Measurements from ENCODE around the gene HCN3. TPM values are rescaled to one million over a fixed set of nuclear protein-coding genes. Genes with fewer than 3 reads are reported as not detected.

Gene HCN3
- total and polyA plus RNA-seq, 2 of the 13 experiments (the other 11 are each of a cell fraction or from before 2014, with no cell fraction given), result 2.4 to 10.2 TPM

DNA sequence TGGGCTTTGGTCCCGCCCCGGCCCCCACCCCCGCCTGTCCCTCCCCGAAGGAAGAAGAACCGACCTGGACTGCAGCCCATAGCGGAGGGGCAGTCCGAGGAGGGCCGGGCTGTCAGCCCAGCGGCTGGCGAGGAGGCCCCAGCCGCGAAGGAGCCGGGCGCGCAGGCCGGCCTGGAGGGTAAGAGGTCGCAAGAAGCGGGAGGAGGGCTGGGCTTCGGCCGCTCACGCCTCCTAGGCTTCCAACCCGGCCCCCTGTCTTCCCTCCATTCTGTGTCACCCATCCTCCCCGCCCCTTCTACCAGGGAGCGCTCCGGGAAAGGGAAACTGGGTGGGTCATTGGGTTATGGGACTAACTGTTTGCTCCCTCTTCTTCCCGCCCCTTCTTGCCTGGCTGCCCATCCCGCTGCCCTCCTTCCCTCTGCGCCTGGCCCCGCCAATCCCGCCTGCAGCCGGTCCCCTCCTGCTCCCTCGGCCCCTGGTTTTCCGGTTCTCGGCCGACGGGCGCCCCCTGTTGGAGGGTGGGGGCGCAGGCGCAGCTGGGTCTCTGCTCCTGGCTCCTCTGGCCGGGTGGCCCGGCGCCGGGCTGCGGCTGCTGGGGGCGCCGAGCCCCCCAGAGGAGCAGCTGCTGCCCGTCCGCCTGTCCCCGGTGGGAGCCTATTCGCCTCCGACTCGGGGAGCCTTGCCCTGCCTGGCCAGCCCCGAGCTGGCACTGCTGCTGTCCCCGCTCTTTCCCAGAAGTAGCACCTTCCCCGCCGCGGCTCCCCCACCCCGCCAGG, 45.9 kb downstream of the HCN3 start (continued):
- TF ChIP-seq ZBTB3 (CRISPR knock-in tag; IDR thresholded peaks at IDR 0.05; ENCODE audit: borderline replicate concordance, low read depth) (no peak), HIVEP1 (CRISPR knock-in tag; IDR thresholded peaks at IDR 0.05) (no peak), SIN3B (IDR thresholded peaks at IDR 0.05; ENCODE audit: low read length) (0 out of 2 replicates have a peak, but pooled peaks have one; percentile 52), SNAPC2 (CRISPR knock-in tag; IDR thresholded peaks at IDR 0.05) (no peak), ZNF367 (CRISPR knock-in tag; IDR thresholded peaks at IDR 0.05; ENCODE audit: borderline replicate concordance) (no peak), RAD51 (IDR thresholded peaks at IDR 0.05; ENCODE audit: borderline replicate concordance) (no peak), BHLHE40 (IDR thresholded peaks at IDR 0.05; ENCODE audit: low read length) (no peak), SRSF1 (optimal IDR thresholded peaks at IDR 0.05; ENCODE audit: low read depth, low read length) (peak; percentile 45), FOXC1 (CRISPR knock-in tag; IDR thresholded peaks at IDR 0.05; ENCODE audit: borderline replicate concordance) (no peak), ZNF34 (CRISPR knock-in tag; IDR thresholded peaks at IDR 0.05; ENCODE audit: borderline replicate concordance) (0 out of 2 replicates have a peak, but pooled peaks have one; percentile 24), HES4 (CRISPR knock-in tag; IDR thresholded peaks at IDR 0.05; ENCODE audit: borderline replicate concordance) (peak; percentile 62; the same call in 1 of the 2 replicates), GATAD2A (CRISPR knock-in tag; IDR thresholded peaks at IDR 0.05) (peak; percentile 58; the same call in 1 of the 2 replicates), ZNF816 (CRISPR knock-in tag; IDR thresholded peaks at IDR 0.05; ENCODE audit: borderline replicate concordance) (peak; percentile 24; the same call in 1 of the 2 replicates), SIX4 (CRISPR knock-in tag; IDR thresholded peaks at IDR 0.05) (no peak), ZNF205 (CRISPR knock-in tag; IDR thresholded peaks at IDR 0.05) (peak; percentile 55; the same call in 1 of the 2 replicates)
- TF ChIP-seq, protein P1, sequence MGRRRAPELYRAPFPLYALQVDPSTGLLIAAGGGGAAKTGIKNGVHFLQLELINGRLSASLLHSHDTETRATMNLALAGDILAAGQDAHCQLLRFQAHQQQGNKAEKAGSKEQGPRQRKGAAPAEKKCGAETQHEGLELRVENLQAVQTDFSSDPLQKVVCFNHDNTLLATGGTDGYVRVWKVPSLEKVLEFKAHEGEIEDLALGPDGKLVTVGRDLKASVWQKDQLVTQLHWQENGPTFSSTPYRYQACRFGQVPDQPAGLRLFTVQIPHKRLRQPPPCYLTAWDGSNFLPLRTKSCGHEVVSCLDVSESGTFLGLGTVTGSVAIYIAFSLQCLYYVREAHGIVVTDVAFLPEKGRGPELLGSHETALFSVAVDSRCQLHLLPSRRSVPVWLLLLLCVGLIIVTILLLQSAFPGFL (CRISPR knock-in tag; IDR thresholded peaks at IDR 0.05), result no peak
- TF ChIP-seq, protein P2, sequence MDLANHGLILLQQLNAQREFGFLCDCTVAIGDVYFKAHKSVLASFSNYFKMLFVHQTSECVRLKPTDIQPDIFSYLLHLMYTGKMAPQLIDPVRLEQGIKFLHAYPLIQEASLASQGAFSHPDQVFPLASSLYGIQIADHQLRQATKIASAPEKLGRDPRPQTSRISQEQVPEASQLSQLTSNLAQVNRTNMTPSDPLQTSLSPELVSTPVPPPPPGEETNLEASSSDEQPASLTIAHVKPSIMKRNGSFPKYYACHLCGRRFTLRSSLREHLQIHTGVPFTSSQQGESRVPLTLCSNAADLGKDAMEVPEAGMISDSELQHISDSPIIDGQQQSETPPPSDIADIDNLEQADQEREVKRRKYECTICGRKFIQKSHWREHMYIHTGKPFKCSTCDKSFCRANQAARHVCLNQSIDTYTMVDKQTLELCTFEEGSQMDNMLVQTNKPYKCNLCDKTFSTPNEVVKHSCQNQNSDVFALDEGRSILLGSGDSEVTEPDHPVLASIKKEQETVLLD (CRISPR knock-in tag; IDR thresholded peaks at IDR 0.05; ENCODE audit: low read depth), result peak; percentile 79
- TF ChIP-seq, protein P3, sequence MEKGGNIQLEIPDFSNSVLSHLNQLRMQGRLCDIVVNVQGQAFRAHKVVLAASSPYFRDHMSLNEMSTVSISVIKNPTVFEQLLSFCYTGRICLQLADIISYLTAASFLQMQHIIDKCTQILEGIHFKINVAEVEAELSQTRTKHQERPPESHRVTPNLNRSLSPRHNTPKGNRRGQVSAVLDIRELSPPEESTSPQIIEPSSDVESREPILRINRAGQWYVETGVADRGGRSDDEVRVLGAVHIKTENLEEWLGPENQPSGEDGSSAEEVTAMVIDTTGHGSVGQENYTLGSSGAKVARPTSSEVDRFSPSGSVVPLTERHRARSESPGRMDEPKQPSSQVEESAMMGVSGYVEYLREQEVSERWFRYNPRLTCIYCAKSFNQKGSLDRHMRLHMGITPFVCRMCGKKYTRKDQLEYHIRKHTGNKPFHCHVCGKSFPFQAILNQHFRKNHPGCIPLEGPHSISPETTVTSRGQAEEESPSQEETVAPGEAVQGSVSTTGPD (CRISPR knock-in tag; IDR thresholded peaks at IDR 0.05), result no peak
- TF ChIP-seq, protein P4, sequence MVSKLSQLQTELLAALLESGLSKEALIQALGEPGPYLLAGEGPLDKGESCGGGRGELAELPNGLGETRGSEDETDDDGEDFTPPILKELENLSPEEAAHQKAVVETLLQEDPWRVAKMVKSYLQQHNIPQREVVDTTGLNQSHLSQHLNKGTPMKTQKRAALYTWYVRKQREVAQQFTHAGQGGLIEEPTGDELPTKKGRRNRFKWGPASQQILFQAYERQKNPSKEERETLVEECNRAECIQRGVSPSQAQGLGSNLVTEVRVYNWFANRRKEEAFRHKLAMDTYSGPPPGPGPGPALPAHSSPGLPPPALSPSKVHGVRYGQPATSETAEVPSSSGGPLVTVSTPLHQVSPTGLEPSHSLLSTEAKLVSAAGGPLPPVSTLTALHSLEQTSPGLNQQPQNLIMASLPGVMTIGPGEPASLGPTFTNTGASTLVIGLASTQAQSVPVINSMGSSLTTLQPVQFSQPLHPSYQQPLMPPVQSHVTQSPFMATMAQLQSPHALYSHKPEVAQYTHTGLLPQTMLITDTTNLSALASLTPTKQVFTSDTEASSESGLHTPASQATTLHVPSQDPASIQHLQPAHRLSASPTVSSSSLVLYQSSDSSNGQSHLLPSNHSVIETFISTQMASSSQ (IDR thresholded peaks at IDR 0.05; ENCODE audit: low read depth), result no peak
- TF ChIP-seq, protein P4 (CRISPR knock-in tag; IDR thresholded peaks at IDR 0.05; ENCODE audit: borderline replicate concordance), result 0 out of 2 replicates have a peak, but pooled peaks have one; percentile 32
